ENCODE measurements around the gene MROH8. TPM values are rescaled to one million over a fixed set of nuclear protein-coding genes. Genes with fewer than 3 reads are reported as not detected.

MROH8 gene
- polyA plus RNA-seq, 1 of the 3 experiments (the other 2 are of a cell fraction), result 3.5 TPM

DNA sequence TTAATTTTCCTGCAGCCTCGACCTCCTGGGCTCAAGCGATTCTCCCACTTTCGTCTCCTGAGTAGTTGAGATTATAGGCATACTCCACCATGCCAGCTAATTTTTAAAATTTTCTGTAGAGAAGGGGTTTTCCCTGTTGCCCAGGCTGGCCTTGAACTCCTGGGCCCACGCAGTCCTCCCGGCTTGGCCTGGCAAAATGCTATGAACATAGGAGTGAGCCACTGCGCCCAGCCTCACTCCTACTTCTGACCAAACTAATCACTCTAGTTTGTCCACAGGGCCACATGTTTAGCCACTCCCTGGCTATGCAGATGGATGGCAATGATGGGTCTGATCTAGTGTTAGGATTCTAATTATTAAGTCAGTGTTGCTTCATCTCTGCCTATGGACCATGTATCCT is 32.1 kb downstream of the MROH8 start:
- ChIA-PET POLR2A (no interaction called here), CTCF (no interaction called here)
- H3K9me2 ChIP-seq, result no peaks in the 10 kb centered on the region
- H3K36me3 ChIP-seq (replicated peaks in 1 of 2; ENCODE audit: control insufficient read depth in 1 of 2, insufficient read depth in 2 of 2, low read length in 1 of 2), result no peaks in the 10 kb centered on the region
- 84% methylated on average over 6 of the region's 6 CpGs for WGBS (ENCODE audit: low lambda C conversion rate)
- DNase-seq, result no peak
- no peak overlapping the region for H3K27ac ChIP-seq (ENCODE audit: low read depth in 2 of 2, low read length in 1 of 2)
- H3K9me3 ChIP-seq, result no peaks in the 10 kb centered on the region
- H3K4me3 ChIP-seq (ENCODE audit: low read depth in 2 of 2, low read length in 1 of 2), result no peak overlapping the region
- no peak overlapping the region for H3K4me2 ChIP-seq
- H3K27me3 ChIP-seq (ENCODE audit: insufficient read depth), result no peaks in the 10 kb centered on the region
- H2AFZ ChIP-seq (ENCODE audit: low read depth), result no peak overlapping the region
- H3F3A ChIP-seq (replicated peaks; ENCODE audit: insufficient read depth), result no peaks in the 10 kb centered on the region
- H3K79me2 ChIP-seq (ENCODE audit: insufficient read depth), result no peaks in the 10 kb centered on the region
- no peak overlapping the region for H3K9ac ChIP-seq
- no peaks in the 10 kb centered on the region for H4K20me1 ChIP-seq (ENCODE audit: insufficient read depth)
- no peak for TF ChIP-seq SIN3A (IDR thresholded peaks at IDR 0.05; ENCODE audit: borderline replicate concordance, low read depth, low read length)
- TF ChIP-seq, protein P1, sequence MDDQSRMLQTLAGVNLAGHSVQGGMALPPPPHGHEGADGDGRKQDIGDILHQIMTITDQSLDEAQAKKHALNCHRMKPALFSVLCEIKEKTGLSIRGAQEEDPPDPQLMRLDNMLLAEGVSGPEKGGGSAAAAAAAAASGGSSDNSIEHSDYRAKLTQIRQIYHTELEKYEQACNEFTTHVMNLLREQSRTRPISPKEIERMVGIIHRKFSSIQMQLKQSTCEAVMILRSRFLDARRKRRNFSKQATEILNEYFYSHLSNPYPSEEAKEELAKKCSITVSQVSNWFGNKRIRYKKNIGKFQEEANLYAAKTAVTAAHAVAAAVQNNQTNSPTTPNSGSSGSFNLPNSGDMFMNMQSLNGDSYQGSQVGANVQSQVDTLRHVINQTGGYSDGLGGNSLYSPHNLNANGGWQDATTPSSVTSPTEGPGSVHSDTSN (IDR thresholded peaks at IDR 0.05), result no peak
- no peak for TF ChIP-seq RCOR1 (IDR thresholded peaks at IDR 0.05; ENCODE audit: low read length)
- TF ChIP-seq NFIC (IDR thresholded peaks at IDR 0.05; ENCODE audit: borderline replicate concordance), result no peak
- TF ChIP-seq, protein P2, sequence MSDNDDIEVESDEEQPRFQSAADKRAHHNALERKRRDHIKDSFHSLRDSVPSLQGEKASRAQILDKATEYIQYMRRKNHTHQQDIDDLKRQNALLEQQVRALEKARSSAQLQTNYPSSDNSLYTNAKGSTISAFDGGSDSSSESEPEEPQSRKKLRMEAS (IDR thresholded peaks at IDR 0.05; ENCODE audit: low read depth), result no peak
- no peak for TF ChIP-seq EZH2phosphoT487 (IDR thresholded peaks at IDR 0.05; ENCODE audit: borderline replicate concordance, low read depth)
- TF ChIP-seq TCF12 (IDR thresholded peaks at IDR 0.05), result no peak
- TF ChIP-seq, protein P3, sequence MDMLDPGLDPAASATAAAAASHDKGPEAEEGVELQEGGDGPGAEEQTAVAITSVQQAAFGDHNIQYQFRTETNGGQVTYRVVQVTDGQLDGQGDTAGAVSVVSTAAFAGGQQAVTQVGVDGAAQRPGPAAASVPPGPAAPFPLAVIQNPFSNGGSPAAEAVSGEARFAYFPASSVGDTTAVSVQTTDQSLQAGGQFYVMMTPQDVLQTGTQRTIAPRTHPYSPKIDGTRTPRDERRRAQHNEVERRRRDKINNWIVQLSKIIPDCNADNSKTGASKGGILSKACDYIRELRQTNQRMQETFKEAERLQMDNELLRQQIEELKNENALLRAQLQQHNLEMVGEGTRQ (IDR thresholded peaks at IDR 0.05; ENCODE audit: borderline replicate concordance, low read depth, low read length), result no peak
- TF ChIP-seq, protein P4, sequence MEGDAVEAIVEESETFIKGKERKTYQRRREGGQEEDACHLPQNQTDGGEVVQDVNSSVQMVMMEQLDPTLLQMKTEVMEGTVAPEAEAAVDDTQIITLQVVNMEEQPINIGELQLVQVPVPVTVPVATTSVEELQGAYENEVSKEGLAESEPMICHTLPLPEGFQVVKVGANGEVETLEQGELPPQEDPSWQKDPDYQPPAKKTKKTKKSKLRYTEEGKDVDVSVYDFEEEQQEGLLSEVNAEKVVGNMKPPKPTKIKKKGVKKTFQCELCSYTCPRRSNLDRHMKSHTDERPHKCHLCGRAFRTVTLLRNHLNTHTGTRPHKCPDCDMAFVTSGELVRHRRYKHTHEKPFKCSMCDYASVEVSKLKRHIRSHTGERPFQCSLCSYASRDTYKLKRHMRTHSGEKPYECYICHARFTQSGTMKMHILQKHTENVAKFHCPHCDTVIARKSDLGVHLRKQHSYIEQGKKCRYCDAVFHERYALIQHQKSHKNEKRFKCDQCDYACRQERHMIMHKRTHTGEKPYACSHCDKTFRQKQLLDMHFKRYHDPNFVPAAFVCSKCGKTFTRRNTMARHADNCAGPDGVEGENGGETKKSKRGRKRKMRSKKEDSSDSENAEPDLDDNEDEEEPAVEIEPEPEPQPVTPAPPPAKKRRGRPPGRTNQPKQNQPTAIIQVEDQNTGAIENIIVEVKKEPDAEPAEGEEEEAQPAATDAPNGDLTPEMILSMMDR (IDR thresholded peaks at IDR 0.05), result no peak
- TF ChIP-seq, protein P5, sequence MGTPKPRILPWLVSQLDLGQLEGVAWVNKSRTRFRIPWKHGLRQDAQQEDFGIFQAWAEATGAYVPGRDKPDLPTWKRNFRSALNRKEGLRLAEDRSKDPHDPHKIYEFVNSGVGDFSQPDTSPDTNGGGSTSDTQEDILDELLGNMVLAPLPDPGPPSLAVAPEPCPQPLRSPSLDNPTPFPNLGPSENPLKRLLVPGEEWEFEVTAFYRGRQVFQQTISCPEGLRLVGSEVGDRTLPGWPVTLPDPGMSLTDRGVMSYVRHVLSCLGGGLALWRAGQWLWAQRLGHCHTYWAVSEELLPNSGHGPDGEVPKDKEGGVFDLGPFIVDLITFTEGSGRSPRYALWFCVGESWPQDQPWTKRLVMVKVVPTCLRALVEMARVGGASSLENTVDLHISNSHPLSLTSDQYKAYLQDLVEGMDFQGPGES (IDR thresholded peaks at IDR 0.05; ENCODE audit: low read depth, low read length), result no peak
- no peak for TF ChIP-seq GABPA (IDR thresholded peaks at IDR 0.05; ENCODE audit: low read depth)
- TF ChIP-seq RXRA (IDR thresholded peaks at IDR 0.05; ENCODE audit: borderline replicate concordance, low read depth), result no peak
- TF ChIP-seq MEF2A (IDR thresholded peaks at IDR 0.05; ENCODE audit: borderline replicate concordance, low read depth), result no peak
- TF ChIP-seq TAF1 (IDR thresholded peaks at IDR 0.05; ENCODE audit: borderline replicate concordance, low read depth, low read length), result no peak
- no peak for TF ChIP-seq SMC3 (IDR thresholded peaks at IDR 0.05; ENCODE audit: low read depth, low read length)
- H3K4me1 ChIP-seq (ENCODE audit: control insufficient read depth in 1 of 2, insufficient read depth in 2 of 2, low read depth in 1 of 2, low read length in 1 of 2), result no peaks in the 10 kb centered on the region
